Activated naive CD4-positive, alpha-beta T cell treated with anti-CD3 and anti-CD28 coated beads, Interleukin-2, amount 10 ng/mL, durations not matched to agents 7 days and 5 days (primary cell): Measurements from ENCODE around the gene PGLYRP3.
"Not testable (repeated sequence)": the region's sequence is repeated elsewhere in the genome, so short reads cannot be mapped to it uniquely, and the experiment has no call there.

ENCODE experiments used
- CTCF ChIA-PET: fragments of 350-600 bp; sonication (Branson Sonifier 250); formaldehyde crosslinking; loops from one replicate; lab custom pipeline; 2021; ENCODE audit warnings: antibody characterized with exemption; lab: Charles Lee
- DNase-seq: peaks from one replicate; pipeline ENCODE4 v3.0.0-alpha.2; 2020
- H3K27ac Mint-ChIP-seq: one replicate; pipeline ENCODE4 v1.8.0; 2021; ENCODE audit warnings: mild to moderate bottlenecking, moderate library complexity, mixed read lengths
- H3K27me3 Mint-ChIP-seq: one replicate; pipeline ENCODE4 v1.8.0; 2021; ENCODE audit warnings: mild to moderate bottlenecking, mixed read lengths
- H3K36me3 Mint-ChIP-seq: one replicate; pipeline ENCODE4 v1.8.0; 2021; ENCODE audit warnings: mixed read lengths
- H3K4me1 Mint-ChIP-seq: one replicate; pipeline ENCODE4 v1.8.0; 2021; ENCODE audit warnings: mixed read lengths
- H3K4me3 Mint-ChIP-seq: one replicate; pipeline ENCODE4 v1.8.0; 2021; ENCODE audit warnings: mild to moderate bottlenecking, moderate library complexity, mixed read lengths
- H3K9me3 Mint-ChIP-seq: one replicate; pipeline ENCODE4 v1.8.0; 2021; ENCODE audit warnings: mixed read lengths

The PGLYRP3 gene

DNA sequence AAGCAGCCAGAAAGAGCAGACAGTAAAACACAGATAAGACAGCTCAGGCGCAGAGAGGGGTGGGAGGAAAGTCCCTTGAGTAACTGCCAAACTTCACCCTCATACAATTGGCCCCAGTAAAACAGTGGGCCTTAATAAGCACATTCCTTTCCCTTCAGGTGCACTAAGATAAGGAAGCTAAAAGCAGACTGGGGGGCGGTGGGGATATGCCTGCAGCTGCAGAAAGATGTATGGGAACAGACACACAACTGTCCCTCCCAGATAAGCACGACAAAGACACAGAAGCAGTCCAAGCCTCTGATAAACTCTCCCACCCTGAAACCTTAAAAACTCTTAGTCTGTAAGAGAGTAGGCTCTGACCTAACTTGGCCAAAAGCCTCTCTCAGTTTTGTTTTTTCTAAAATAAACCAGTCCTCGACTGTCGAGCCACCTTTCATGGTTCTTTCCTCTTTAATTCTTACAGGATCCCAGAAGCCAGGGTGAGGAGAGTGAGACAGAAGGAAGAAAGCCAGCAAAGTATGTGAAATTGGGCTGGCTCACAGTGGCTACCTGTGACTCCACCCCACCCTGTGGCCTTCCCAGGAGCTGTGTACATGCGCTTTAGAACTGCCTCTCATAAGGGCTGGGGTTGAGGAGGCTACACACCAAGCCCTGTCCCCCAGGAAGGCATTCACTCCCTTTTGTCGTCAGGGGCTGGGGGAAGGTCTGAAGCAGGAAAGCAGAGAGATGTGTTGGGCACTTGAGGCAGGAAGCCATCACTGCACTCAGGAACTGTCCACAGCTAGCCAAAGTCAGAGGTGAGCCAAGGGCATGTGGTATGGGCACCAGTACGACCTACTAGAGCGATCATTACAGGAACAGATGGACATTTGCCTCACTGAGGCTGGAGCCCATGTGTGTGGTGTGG is 31.3 kb upstream of the PGLYRP3 start:
- Mint-ChIP-seq H3K4me3 (no peak overlapping the region), H3K27me3 (peaks cover 65% of the 10 kb centered on the region), H3K36me3 (no peaks in the 10 kb centered on the region), H3K4me1 (peaks cover 48% of the 10 kb centered on the region), H3K27ac (no peak overlapping the region), H3K9me3 (no peaks in the 10 kb centered on the region)
- CTCF ChIA-PET = interaction anchor here (1.0 to 2.8 kb wide), 4 partner anchors 8 to 151 kb away, joined by 3 to 18 read pairs (median 6); no protein-coding TSS in a partner anchor
- DNase-seq = no peak

DNA sequence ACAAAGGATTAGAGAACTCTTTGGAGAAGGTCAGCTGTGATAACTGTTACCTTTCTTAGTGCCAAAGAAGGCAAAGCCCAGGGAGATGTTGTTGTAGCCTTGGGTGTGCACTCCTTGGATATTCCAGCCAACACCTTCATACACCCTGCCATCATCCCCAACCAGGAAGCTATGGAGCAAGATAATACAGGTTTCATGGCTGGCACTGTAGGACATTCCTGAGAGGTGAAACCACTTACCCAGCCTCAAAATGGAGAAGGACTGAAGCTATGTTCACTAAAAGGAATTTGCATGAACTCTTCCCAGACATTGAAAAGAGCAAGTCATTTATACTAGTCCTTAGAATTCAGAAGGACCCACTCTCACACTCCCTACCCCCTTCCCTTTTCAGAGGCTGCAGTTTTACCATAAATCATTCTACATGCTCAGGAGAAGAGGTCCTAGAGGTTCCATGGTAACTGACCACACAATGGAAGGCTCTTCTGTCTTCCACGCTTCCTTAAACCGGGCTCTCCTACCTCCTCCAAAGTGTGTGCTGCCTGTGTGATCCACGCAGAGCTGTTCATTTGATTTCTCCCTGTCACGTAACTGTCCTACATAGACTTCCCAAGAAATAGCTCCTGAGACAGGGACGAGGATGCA is 30.4 kb upstream of the PGLYRP3 start:
- H3K36me3 Mint-ChIP-seq = no peaks in the 10 kb centered on the region
- H3K27ac Mint-ChIP-seq = no peak overlapping the region
- no peak for DNase-seq
- CTCF ChIA-PET = interaction anchor here (1.0 to 2.8 kb wide), 3 partner anchors 9 to 152 kb away, joined by 3 to 18 read pairs (median 7); no protein-coding TSS in a partner anchor
- no peaks in the 10 kb centered on the region for H3K9me3 Mint-ChIP-seq
- H3K4me1 Mint-ChIP-seq = peaks cover 48% of the 10 kb centered on the region
- no peak overlapping the region for H3K4me3 Mint-ChIP-seq
- peaks cover 58% of the 10 kb centered on the region for H3K27me3 Mint-ChIP-seq

DNA sequence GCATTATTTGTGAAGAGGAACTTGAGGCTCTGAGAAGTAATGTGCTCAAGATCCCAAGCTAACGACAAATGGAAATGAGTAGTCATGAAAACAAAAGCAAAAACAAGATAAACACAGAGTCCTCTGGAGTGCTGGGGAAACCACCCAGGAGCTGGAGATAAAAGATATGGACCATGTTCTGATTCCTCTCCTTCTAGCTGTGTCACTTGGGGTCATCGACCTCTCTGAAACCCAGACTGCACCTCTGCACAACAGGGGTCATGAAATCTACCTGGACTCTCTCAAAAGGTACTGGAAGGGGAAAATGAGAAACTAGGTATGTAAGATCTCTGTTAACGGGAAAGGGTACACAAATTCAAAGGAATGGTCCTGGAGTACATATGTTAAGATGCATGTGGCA is 29.4 kb upstream of the PGLYRP3 start:
- DNase-seq = no peak
- Mint-ChIP-seq H3K4me1 (peaks cover 48% of the 10 kb centered on the region), H3K4me3 (no peak overlapping the region), H3K36me3 (no peaks in the 10 kb centered on the region), H3K9me3 (no peaks in the 10 kb centered on the region), H3K27ac (no peak overlapping the region), H3K27me3 (peaks cover 52% of the 10 kb centered on the region)
- CTCF ChIA-PET = interaction anchor here (2.8 kb wide), 1 partner anchor 10 kb away, joined by 18 read pairs; no protein-coding TSS in a partner anchor

DNA sequence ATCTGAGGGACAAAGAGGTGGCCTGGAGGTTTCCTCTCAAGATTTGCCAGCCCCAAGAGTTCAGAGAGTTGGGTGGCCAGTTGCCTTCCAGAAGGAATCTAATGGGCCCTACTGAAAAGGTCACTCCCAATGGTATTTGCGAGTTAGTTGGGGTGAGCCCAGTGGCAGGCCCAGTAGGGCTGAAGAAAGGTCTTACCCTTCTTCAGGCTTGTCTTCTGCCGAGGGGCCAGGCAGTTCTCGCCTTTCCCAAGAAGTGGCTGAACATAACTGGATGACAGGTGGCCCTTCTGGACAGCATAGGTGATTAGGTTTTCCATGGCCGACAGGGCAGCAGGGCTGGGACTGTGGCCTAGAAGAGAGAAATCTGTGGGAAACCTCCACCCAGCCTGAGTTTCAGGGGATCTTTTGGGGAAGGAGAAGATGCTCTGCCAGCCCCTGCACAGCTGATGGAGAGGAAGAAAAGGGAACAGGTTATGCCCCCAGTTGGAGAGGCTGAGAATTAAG is 28.7 kb upstream of the PGLYRP3 start:
- no peak overlapping the region for H3K27ac Mint-ChIP-seq
- H3K4me3 Mint-ChIP-seq = no peak overlapping the region
- H3K9me3 Mint-ChIP-seq = no peaks in the 10 kb centered on the region
- H3K4me1 Mint-ChIP-seq = peaks cover 46% of the 10 kb centered on the region
- no peaks in the 10 kb centered on the region for H3K36me3 Mint-ChIP-seq
- CTCF ChIA-PET = interaction anchor here (2.8 kb wide), 1 partner anchor 11 kb away, joined by 18 read pairs; no protein-coding TSS in a partner anchor
- DNase-seq = no peak
- peaks cover 45% of the 10 kb centered on the region for H3K27me3 Mint-ChIP-seq

DNA sequence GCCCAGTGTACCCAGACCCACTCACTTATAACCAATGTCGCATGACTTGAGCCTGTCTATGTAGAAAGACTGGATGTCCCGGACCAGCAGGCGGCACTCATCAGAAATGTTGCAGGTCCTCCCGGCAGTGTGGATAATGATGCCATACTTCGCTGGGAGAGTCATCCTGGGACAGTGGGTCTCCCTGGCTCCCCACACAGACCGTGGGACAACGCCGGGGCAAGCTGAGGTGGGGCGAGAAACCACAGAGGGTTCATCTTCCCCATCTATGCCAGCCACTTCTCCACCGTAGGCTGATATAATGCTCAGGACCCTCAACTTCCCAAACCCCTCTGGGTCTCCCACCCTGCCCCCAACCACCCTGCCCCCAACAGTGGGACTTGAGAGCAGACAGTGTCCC is 27.6 kb upstream of the PGLYRP3 start:
- no peaks in the 10 kb centered on the region for H3K9me3 Mint-ChIP-seq
- peaks cover 34% of the 10 kb centered on the region for H3K4me1 Mint-ChIP-seq
- no peaks in the 10 kb centered on the region for H3K36me3 Mint-ChIP-seq
- CTCF ChIA-PET = no interaction called here
- no peak overlapping the region for H3K4me3 Mint-ChIP-seq
- H3K27ac Mint-ChIP-seq = no peak overlapping the region
- peaks cover 34% of the 10 kb centered on the region for H3K27me3 Mint-ChIP-seq
- DNase-seq = no peak

DNA sequence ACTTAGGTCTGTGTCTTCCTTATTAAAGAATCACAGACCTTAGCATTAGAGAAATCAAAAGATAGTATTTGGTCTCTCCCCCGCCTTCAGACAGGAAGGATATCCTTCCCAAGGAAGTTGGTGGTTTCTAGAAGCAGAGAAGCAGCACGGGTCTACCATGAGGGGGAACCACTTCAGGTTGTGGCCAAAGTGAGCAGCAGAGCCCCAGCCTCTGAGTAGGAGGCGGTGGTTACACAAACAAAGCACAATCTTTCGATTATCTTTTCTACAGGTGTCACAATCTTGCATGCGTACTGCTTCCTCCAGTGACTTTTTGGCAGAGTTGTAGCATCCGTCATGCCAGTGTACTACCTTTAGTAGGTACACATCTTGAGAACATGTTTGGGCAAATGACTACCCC is 27.1 kb upstream of the PGLYRP3 start:
- H3K9me3 Mint-ChIP-seq = no peaks in the 10 kb centered on the region
- no peak overlapping the region for H3K27ac Mint-ChIP-seq
- peaks cover 31% of the 10 kb centered on the region for H3K4me1 Mint-ChIP-seq
- no peak for DNase-seq
- no peaks in the 10 kb centered on the region for H3K36me3 Mint-ChIP-seq
- H3K4me3 Mint-ChIP-seq = no peak overlapping the region
- CTCF ChIA-PET = no interaction called here
- H3K27me3 Mint-ChIP-seq = peaks cover 30% of the 10 kb centered on the region

DNA sequence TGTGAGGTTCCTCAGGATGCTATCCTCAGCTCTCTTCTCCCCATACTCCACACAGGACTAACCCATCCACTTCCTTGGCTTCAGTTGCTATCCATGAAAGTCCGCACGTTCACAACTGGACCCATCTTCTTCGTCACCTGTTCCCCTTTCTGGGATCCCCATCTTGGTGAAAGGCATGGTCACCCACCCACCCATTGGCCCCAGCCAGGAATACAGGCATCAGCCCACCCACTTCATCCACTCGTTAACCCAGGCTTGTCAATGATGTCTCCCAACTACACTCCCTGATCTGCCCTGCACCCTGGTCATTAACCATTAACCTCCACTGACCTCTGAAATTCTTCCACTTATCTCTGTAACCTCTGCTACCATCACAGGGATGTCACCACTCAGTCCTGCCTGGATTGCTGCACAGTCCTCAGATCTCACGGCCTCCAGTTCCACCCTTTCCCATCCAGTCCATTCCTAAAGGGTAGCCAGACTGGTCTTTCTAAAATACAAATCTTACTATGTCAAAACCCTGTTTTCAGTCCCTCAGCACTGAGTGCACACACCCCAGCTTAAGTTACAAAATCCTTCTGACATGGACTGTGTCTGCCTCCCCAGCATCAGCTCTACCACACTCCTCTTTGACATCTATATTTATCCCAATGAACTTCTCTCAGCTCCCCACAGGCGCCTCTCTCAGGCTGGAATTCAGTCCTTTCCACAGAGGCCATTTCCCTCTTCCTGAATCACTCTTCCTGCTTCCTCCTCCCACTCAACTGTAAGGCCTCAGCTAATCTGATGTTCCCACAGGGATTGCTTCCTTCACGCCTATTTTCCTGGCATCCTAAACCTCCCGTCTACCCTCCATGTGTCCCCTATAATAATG is 25.5 kb upstream of the PGLYRP3 start:
- CTCF ChIA-PET = no interaction called here
- DNase-seq = no peak
- no peak overlapping the region for H3K27ac Mint-ChIP-seq
- H3K4me3 Mint-ChIP-seq = no peak overlapping the region
- no peaks in the 10 kb centered on the region for H3K9me3 Mint-ChIP-seq
- peaks cover 18% of the 10 kb centered on the region for H3K27me3 Mint-ChIP-seq
- no peaks in the 10 kb centered on the region for H3K36me3 Mint-ChIP-seq
- H3K4me1 Mint-ChIP-seq = peaks cover 20% of the 10 kb centered on the region

DNA sequence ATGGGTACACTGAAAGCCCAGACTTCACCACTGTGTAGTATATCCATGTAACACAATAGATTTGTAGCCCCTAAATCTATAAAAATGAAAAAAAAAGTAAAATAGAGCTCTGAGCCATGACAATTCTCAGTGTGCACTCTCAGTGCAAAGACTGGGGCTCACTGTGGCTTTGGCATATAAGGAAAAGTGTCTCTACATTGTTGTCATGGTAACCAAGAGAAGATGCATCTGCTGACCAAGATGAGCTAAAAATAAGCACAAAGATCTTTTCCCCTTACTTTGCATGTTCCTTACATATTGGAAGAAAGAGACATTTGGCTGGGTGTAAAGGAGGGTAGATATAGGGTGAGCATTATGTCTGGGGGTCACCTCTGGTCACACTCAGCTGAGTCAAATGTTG is 23.9 kb upstream of the PGLYRP3 start:
- peaks cover 20% of the 10 kb centered on the region for H3K4me1 Mint-ChIP-seq
- H3K27me3 Mint-ChIP-seq = peaks cover 14% of the 10 kb centered on the region
- no peaks in the 10 kb centered on the region for H3K36me3 Mint-ChIP-seq
- no peak overlapping the region for H3K4me3 Mint-ChIP-seq
- CTCF ChIA-PET = interaction anchor here (1.8 kb wide), 1 partner anchor 15 kb away, joined by 7 read pairs; no protein-coding TSS in a partner anchor
- DNase-seq = no peak
- peaks cover 2% of the 10 kb centered on the region for H3K9me3 Mint-ChIP-seq
- no peak overlapping the region for H3K27ac Mint-ChIP-seq

DNA sequence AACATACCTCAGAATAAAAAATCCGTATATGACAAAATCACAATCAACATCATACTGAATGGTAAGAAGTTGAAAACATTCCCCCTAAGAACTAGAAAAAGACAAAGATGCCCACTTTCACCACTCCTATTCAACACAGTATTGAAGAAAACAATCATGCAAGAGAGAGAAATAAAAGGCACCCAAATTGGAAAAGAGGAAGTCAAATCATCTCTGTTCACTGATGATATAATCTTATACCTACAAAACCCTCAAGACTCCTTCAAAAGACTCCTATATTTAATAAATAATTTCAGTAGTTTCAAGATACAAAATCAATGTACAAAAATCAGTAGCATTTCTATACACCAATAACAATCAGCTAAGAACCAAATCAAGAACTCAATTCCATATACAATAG is 21.1 kb upstream of the PGLYRP3 start:
- H3K4me3 Mint-ChIP-seq = no peak overlapping the region
- H3K9me3 Mint-ChIP-seq = peaks cover 2% of the 10 kb centered on the region
- no peak for DNase-seq
- H3K27me3 Mint-ChIP-seq = peaks cover 21% of the 10 kb centered on the region
- CTCF ChIA-PET = no interaction called here
- H3K27ac Mint-ChIP-seq = no peak overlapping the region
- no peaks in the 10 kb centered on the region for H3K36me3 Mint-ChIP-seq
- H3K4me1 Mint-ChIP-seq = no peaks in the 10 kb centered on the region

DNA sequence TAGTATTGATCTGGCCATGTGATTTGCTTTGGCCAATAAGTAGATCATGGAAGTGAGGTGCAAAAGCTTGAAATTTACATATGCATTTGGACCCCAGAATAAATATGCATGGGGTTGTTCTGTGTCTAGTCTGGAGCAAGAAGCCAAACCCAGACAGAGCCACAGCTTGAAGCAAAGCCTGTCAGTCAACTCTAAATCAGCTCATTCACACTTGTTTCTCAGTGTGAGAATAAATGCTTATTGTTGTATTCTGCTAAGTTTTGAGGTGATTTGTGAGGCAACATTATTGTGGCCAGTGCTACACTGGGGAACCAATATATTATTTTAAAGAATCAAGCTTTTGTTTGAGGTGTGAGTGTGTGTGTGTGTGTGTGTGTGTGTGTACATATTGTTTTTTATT is 12.2 kb upstream of the PGLYRP3 start:
- Mint-ChIP-seq H3K4me1 (no peaks in the 10 kb centered on the region), H3K9me3 (peaks cover 3% of the 10 kb centered on the region), H3K4me3 (no peak overlapping the region), H3K27ac (no peak overlapping the region), H3K36me3 (no peaks in the 10 kb centered on the region), H3K27me3 (peaks cover 11% of the 10 kb centered on the region)
- CTCF ChIA-PET = no interaction called here
- DNase-seq = no peak

DNA sequence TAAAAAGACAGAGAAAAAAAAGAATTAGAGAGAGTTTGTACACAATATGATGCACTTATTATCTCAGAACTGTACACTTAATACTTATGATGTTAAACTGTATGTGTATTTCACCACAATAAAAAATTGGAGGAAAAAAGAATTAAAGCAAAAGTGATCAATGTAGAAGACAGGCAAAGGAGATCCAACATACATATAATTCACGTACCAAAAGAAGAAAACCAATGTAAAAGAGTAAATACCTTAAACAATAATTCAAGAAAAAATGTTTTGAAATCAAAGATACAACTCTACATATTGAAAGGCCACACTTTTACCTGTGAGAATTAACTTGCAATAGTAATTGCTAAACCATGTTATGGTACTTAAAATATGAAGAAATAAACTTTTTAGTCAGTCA is 9.8 kb upstream of the PGLYRP3 start:
- H3K4me1 Mint-ChIP-seq = no peaks in the 10 kb centered on the region
- H3K9me3 Mint-ChIP-seq = peaks cover 3% of the 10 kb centered on the region
- no peaks in the 10 kb centered on the region for H3K36me3 Mint-ChIP-seq
- H3K27ac Mint-ChIP-seq = no peak overlapping the region
- H3K27me3 Mint-ChIP-seq = peaks cover 18% of the 10 kb centered on the region
- no peak for DNase-seq
- CTCF ChIA-PET = no interaction called here
- no peak overlapping the region for H3K4me3 Mint-ChIP-seq

DNA sequence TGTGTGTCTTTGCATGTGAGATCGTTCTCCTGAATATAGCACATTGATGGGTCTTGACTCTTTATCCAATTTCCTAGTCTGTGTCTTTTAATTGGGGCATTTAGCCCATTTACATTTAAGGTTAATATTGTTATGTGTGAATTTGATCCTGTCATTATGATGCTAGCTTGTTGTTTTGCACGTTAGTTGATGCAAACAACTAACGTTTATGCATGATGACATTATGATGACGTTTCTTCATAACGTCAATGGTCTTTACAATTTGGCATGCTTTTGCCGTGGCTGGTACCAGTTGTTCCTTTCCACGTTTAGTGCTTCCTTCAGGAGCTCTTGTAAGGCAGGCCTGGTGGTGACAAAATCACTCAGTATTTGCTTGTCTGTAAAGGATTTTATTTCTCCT is 5.4 kb upstream of the PGLYRP3 start:
- H3K4me1 Mint-ChIP-seq, CTCF ChIA-PET, H3K27ac Mint-ChIP-seq, DNase-seq, H3K9me3 Mint-ChIP-seq, H3K36me3 Mint-ChIP-seq, H3K4me3 Mint-ChIP-seq: not testable (repeated sequence)
- peaks cover 22% of the 10 kb centered on the region for H3K27me3 Mint-ChIP-seq

DNA sequence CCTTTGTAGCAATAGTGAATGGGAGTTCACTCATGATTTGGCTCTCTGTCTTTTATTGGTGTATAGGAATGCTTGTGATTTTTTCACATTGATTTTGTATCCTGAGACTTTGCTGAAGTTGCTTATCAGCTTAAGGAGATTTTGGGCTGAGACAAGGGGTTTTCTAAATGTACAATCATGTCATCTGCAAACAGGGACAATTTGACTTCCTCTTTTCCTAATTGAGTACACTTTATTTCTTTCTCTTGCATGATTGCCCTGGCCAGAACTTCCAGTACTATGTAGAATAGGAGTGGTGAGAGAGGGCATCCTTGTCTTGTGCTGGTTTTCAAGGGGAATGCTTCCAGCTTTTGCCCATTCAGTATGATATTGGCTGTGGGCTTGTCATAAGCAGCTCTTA is 3.3 kb upstream of the PGLYRP3 start:
- DNase-seq, H3K4me1 Mint-ChIP-seq, H3K27ac Mint-ChIP-seq, H3K9me3 Mint-ChIP-seq, H3K4me3 Mint-ChIP-seq, CTCF ChIA-PET, H3K36me3 Mint-ChIP-seq: not testable (repeated sequence)
- peaks cover 30% of the 10 kb centered on the region for H3K27me3 Mint-ChIP-seq

DNA sequence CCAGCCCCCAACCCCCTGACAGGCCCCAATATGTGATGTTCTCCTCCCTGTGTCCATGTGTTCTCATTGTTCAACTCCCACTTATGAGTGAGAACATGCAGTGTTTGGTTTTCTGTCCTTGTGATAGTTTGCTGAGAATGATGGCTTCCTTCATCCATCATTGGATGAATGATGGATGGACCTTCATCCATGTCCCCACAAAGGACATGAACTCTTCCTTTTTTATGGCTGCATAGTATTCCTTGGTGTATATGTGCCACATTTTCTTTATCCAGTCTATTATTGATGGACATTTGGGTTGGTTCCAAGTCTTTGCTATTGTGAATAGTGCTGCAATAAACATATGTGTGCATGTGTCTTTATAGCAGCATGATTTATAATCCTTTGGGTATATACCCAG is 1.6 kb upstream of the PGLYRP3 start:
- DNase-seq, H3K4me3 Mint-ChIP-seq, H3K9me3 Mint-ChIP-seq, H3K27ac Mint-ChIP-seq, CTCF ChIA-PET, H3K36me3 Mint-ChIP-seq, H3K4me1 Mint-ChIP-seq: not testable (repeated sequence)
- H3K27me3 Mint-ChIP-seq = peaks cover 17% of the 10 kb centered on the region
